Fibroblast of mammary gland (primary cell): ENCODE results near the gene COG3.

Experiments
- DNase-seq: peaks from one replicate; pipeline ENCODE4 v3.0.0-alpha.2; 2010; ENCODE audit warnings: low read depth
- H3K4me3 ChIP-seq: 2 replicates; pipeline ENCODE4 v1.5.1; 2011; ENCODE audit warnings: low read depth, mild to moderate bottlenecking, low read length, moderate library complexity; ENCODE audit not compliant: control insufficient read depth
- TF ChIP-seq, protein P1 (sequence below): conservative IDR thresholded peaks from 2 replicates; pipeline ENCODE4 v1.5.1; 2011; ENCODE audit warnings: low read depth, low read length, inconsistent platforms; ENCODE audit not compliant: control insufficient read depth, insufficient read depth

Gene COG3

DNA sequence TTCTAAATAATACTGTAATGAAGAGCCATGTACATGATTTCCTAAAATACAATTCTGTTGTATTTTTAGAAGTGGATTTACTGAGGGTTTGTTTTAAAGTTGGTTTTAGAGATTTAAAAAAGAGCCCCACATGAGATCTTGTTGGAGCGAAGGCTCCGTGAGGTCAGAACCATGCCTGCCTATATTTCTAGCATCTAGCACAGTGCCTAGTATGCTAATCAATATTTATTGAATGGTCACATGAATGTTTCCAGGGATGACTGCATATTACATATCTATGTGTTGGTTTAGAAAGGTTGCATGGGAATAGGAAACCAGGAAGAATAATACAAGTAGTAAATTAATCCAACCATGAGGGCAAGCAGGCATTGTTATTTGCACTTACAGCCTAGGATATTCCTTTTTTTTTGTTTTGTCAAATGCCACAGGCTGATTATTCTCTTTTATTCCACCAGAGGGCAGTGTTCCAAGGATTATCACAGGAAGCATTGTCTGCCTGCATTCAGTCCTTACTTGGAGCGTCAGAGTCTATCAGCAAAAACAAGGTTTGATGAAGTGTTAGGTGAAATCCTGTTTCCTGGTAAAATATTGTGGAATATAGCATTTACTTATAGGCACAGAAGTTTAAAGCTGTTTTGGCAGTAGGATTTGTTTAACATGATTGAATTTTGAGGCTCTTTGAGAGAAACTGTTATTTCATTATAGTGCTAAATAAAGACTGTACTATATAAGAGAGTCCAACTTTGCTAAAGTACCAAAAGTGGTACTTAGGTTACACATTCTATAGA lies 46.8 kb downstream of the COG3 start:
- DNase-seq: peak; percentile 81
- no peak overlapping the region for H3K4me3 ChIP-seq
- TF ChIP-seq, protein P1, sequence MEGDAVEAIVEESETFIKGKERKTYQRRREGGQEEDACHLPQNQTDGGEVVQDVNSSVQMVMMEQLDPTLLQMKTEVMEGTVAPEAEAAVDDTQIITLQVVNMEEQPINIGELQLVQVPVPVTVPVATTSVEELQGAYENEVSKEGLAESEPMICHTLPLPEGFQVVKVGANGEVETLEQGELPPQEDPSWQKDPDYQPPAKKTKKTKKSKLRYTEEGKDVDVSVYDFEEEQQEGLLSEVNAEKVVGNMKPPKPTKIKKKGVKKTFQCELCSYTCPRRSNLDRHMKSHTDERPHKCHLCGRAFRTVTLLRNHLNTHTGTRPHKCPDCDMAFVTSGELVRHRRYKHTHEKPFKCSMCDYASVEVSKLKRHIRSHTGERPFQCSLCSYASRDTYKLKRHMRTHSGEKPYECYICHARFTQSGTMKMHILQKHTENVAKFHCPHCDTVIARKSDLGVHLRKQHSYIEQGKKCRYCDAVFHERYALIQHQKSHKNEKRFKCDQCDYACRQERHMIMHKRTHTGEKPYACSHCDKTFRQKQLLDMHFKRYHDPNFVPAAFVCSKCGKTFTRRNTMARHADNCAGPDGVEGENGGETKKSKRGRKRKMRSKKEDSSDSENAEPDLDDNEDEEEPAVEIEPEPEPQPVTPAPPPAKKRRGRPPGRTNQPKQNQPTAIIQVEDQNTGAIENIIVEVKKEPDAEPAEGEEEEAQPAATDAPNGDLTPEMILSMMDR: peak; percentile 83

DNA sequence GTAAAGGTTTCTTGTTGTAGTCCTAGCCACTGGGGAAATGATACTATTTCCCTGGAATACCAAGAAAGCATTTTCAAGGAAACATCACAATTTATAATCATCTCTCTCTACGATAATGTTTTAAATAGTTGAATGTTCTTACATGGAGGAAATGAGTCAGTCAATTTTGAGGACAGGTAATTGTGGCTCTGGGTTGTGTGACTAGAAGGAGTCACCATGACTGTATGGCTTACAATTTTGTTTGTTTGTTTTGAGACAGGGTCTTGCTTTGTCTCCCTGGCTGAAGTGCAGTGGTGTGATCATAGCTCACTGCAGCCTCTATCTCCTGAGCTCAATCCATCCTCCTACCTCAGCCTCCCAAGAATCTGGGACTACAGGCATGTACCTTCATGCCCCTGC lies 47.4 kb downstream of the COG3 start:
- TF ChIP-seq, protein P1: no peak
- no peak overlapping the region for H3K4me3 ChIP-seq
- DNase-seq: peak; percentile 31

DNA sequence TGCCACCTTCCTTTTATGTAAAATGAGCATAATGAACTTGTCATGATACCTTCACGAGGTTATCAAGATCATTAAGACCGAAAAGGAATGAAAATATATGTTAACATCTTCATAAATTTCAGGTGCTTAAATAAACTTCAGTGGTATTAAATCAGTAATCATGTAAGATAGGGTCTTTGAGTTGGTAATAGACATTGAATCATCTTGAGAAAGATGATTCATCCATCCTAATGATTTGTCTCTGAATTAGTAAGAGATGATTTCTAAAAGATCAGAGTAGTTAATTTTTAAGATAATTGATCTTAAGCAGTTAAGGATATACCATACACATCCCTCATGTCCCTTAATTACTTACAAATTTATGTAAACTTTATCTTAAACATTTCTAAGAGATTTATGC lies 52.0 kb downstream of the COG3 start:
- TF ChIP-seq, protein P1: no peak
- DNase-seq: no peak
- no peak overlapping the region for H3K4me3 ChIP-seq

DNA sequence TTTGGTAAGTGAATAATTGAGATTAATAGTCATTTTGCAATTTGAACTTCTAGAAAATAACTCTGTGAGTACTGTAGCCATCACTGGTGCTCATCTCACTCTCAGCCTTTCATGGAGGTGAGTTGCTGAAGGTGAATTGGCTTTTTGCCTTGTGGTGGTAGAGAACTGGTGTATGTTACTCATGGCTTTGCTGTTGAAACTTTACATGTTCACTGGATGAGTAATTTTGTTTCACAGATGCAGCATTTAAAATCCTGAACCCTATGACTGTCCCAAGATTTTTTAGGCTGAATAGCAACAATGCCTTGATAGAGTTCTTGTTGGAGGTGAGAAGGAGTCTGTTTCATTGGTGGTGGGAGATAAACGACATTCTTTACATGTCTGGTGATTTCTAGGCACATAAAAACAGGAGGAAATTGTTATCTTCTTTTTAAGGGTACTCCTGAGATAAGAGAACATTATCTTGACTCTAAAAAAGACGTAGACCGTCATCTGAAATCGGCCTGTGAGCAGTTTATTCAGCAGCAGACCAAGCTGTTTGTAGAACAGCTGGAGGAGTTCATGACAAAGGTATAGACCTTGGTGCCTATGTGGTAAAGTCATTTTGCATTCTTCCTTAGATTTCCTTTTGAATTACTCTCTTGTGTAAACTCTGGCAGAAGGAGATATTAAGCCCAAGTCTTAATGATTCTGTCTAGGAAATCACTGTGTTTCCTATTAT lies 53.9 kb downstream of the COG3 start:
- DNase-seq: peak; percentile 71
- TF ChIP-seq, protein P1: no peak
- no peak overlapping the region for H3K4me3 ChIP-seq

- DNase-seq: no peak
- no peak overlapping the region for H3K4me3 ChIP-seq
- TF ChIP-seq, protein P1: no peak
Measured at GRCh38 chr13:45519493-45519892, 54.8 kb downstream of the COG3 start.

DNA sequence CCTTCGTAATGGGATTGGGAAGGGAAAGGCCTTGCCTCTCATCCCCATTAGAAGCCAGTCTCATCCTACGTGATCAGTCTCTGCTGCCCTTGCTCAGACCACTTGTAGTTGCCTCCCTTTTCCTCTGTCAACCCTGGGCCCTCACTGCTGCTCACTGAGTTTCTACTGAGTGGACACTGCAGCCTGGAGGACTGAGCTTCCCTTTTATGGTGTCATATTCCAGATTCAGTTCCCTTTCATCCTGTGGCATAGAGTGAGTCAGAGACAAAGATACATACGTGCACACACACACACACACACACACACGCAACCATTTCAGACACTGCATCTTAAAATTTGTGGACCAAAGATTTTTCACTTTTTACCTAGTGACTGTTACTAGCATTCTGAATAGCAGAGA lies 56.6 kb downstream of the COG3 start:
- TF ChIP-seq, protein P1: no peak
- no peak overlapping the region for H3K4me3 ChIP-seq
- peak; percentile 59 for DNase-seq

- TF ChIP-seq, protein P1: no peak
- H3K4me3 ChIP-seq: no peak overlapping the region
- no peak for DNase-seq
Measured at GRCh38 chr13:45522571-45522970, 57.8 kb downstream of the COG3 start.
